Activated CD8-positive, alpha-beta memory T cell treated with anti-CD3 and anti-CD28 coated beads for 48 hours (primary cell): ENCODE results near the gene RBM41.
"Not testable (repeated sequence)": the region's sequence is repeated elsewhere in the genome, so short reads cannot be mapped to it uniquely, and the experiment has no call there.

ENCODE experiments used
- DNase-seq, 3 experiments: peaks; one replicate each; pipeline ENCODE4 v3.0.0-alpha.2; 2020; ENCODE audit warnings: low read depth in 2 of 3, low spot score in 2 of 3

The RBM41 gene

GRCh38 chrX:107118322-107119147 is at the start of gene RBM41:
Gene RBM41 (minus strand): TSS chrX:107118822. CDS start chrX:107118773, 49 bp downstream.
- DNase-seq, result peak in 2 of 3 experiments; percentile 7 to 10

GRCh38 chrX:107168257-107168656 is 49.6 kb upstream of the RBM41 start:
- no peak for DNase-seq

- no peak for DNase-seq
Measured at GRCh38 chrX:107167163-107167921, 48.7 kb upstream of the RBM41 start.

GRCh38 chrX:107157618-107158017 is 39.0 kb upstream of the RBM41 start:
- not testable (repeated sequence) for DNase-seq

- DNase-seq, result not testable (repeated sequence)
Measured at GRCh38 chrX:107155621-107156430, 37.2 kb upstream of the RBM41 start.

- no peak for DNase-seq
Measured at GRCh38 chrX:107154787-107155620, 36.4 kb upstream of the RBM41 start.

- no peak for DNase-seq
Measured at GRCh38 chrX:107153005-107153404, 34.4 kb upstream of the RBM41 start.

GRCh38 chrX:107146670-107147069 is 28.0 kb upstream of the RBM41 start:
- no peak for DNase-seq

GRCh38 chrX:107135965-107136307 is 17.3 kb upstream of the RBM41 start:
- no peak for DNase-seq

GRCh38 chrX:107135049-107135964 is 16.7 kb upstream of the RBM41 start:
- no peak for DNase-seq

GRCh38 chrX:107123750-107124149 is 5.1 kb upstream of the RBM41 start:
- DNase-seq, result no peak

- no peak for DNase-seq
Measured at GRCh38 chrX:107119283-107119682, 661 bp upstream of the RBM41 start.

GRCh38 chrX:107117993-107118321 is 665 bp downstream of the RBM41 start:
- no peak for DNase-seq

- no peak for DNase-seq
Measured at GRCh38 chrX:107107459-107107858, 11.2 kb downstream of the RBM41 start.

- DNase-seq, result no peak
Measured at GRCh38 chrX:107102980-107103379, 15.6 kb downstream of the RBM41 start.

- no peak for DNase-seq
Measured at GRCh38 chrX:107076158-107076557, 42.5 kb downstream of the RBM41 start.

GRCh38 chrX:107057731-107058130 is 60.9 kb downstream of the RBM41 start:
- DNase-seq, result not testable (repeated sequence)

GRCh38 chrX:107054978-107055377 is 63.6 kb downstream of the RBM41 start:
- DNase-seq, result no peak

- DNase-seq, result no peak
Measured at GRCh38 chrX:107050195-107050709, 68.4 kb downstream of the RBM41 start.
